ENCODE results near the gene HCFC1.

DNA sequence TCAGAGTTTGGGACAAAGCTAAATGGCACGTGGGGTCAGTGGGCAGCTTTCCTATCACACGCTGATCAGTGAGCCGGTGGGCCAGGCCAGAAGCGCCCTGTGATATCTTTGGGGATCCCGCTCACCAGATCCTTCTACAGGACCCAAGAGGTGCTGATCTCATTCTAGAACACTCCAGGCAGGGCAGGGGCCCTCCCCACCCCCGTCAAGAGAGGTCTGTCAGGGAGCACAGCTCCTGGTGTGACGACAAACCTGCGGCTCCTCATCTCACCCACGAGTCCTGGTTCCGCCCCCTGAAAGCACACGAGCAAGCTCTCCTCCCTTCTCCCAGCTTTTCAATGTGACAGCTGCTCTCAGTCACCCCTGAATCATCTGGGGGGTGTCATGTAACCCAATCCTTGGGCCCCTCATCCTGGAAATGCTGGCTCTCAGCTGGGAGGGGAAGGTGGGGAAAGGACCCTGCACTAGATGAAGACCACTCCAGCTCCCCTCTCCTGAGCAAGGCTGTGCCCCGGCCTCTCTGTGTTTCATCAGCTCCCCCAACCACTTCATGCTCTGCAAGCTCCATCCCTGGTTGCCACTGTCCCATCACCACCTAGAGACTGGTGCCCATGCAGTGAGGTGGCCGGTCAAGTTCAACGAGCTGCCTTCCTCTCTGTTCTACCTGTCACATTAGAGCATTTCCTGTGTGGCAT is 4.6 kb downstream of the HCFC1 start:
- no peak for TF ChIP-seq EZH2 (IDR thresholded peaks at IDR 0.05; ENCODE audit: insufficient read depth, poor library complexity, severe bottlenecking)
- TF ChIP-seq EZH2phosphoT487 (IDR thresholded peaks at IDR 0.05; ENCODE audit: insufficient read depth, low read depth): no peak
